Body of pancreas (tissue), 4 donors: Measurements from ENCODE around the gene PLCB1. TPM values are rescaled to one million over a fixed set of nuclear protein-coding genes. Genes with fewer than 3 reads are reported as not detected.
A peak's percentile ranks its signal among the peaks of the same experiment; 100 is the strongest.

Experiments used
- ATAC-seq: fragments of 150-250 bp; one replicate; pipeline ENCODE4 v1.9.1; 2016
- DNase-seq, 4 donors: peaks; one replicate each; pipeline ENCODE4 v3.0.0-alpha.2; 2019
- H3K27ac ChIP-seq, 4 donors: fragments of 200-600 bp; sonication (generic); 1 replicate in 3 of 4; 2 replicates in 1 of 4; pipeline versions ENCODE4 v1.5.1 to v1.6.1; 2016 to 2019; ENCODE audit warnings: mild to moderate bottlenecking in 1 of 4, mixed read lengths in 1 of 4, moderate library complexity in 1 of 4
- H3K27me3 ChIP-seq, 2 donors: fragments of 200-600 bp; sonication (generic); one replicate each; pipeline ENCODE4 v1.6.0; 2016; ENCODE audit warnings: mild to moderate bottlenecking in 1 of 2
- H3K36me3 ChIP-seq, 2 donors: fragments of 200-600 bp; sonication (generic); replicated peaks in 1 of 2; 2 replicates each; pipeline ENCODE4 v1.5.1; 2016; ENCODE audit warnings: low read depth in 2 of 2; ENCODE audit not compliant: insufficient read depth in 1 of 2
- H3K4me1 ChIP-seq: fragments of 200-600 bp; sonication (generic); one replicate; pipeline ENCODE4 v1.6.0; 2016
- H3K4me3 ChIP-seq, 2 donors: fragments of 200-600 bp; sonication (generic); 1 replicate in 1 of 2; 2 replicates in 1 of 2; pipeline ENCODE4 v1.5.1; 2016 to 2019
- H3K9me3 ChIP-seq, 3 donors: fragments of 200-600 bp; sonication (generic); 1 replicate in 2 of 3; 2 replicates in 1 of 3; pipeline ENCODE4 v1.5.1; 2016
- CTCF ChIP-seq, 7 experiments: fragments of 450-650 bp in 4 of 7; fragments of 200-600 bp in 3 of 7; sonication (generic) in 3 of 7; IDR thresholded peaks; one replicate each; pipeline ENCODE4 v1.5.1; 2016 to 2019; ENCODE audit warnings: antibody characterized with exemption in 7 of 7
- POLR2A ChIP-seq, 3 donors: fragments of 450-650 bp; IDR thresholded peaks; one replicate each; pipeline ENCODE4 v1.6.1; 2016; ENCODE audit warnings: antibody characterized with exemption in 3 of 3, mild to moderate bottlenecking in 2 of 3
- WGBS, 2 donors: methylation state at CpG; one replicate each; pipeline ENCODE4 v1.1.5; 2017; 5-methylcytosine and 5-hydroxymethylcytosine counted together
- intact Hi-C: fragments of 100-400 bp; cut with DNase I; formaldehyde crosslinking; loops from one replicate; pipeline ENCODE4 v1.15.1; 2023
- total RNA-seq, 2 donors: library from RNA; depleted of rRNA; stranded (reverse); fragments of >200 nt; gene quantifications; one replicate each; pipeline ENCODE4 v1.1.0, GENCODE V29; 2016

PLCB1 gene
- total RNA-seq, 2 donors from 2014 or later = 32.9 to 46.1 TPM

- Histone ChIP-seq H3K4me3 (no peak overlapping the region), H3K27ac (peak overlapping the region; percentile 27 to 72 (median 66)), H3K36me3 (no peaks in the 10 kb centered on the region), H3K4me1 (peaks cover 80% of the 10 kb centered on the region), H3K27me3 (no peaks in the 10 kb centered on the region), H3K9me3 (no peaks in the 10 kb centered on the region)
- peak; percentile 86 for ATAC-seq
- peak in 3 of 4 donors; percentile 20 to 50 (median 22) for DNase-seq
- TF ChIP-seq POLR2A (IDR thresholded peaks at IDR 0.05) (peak in 2 of 3 donors; percentile 7 to 16), CTCF (IDR thresholded peaks at IDR 0.05) (no peak)
- intact Hi-C loops = no loop called here
Measured at GRCh38 chr20:8231038-8231437, 99.0 kb downstream of the PLCB1 start.

- H3K27me3 ChIP-seq = no peaks in the 10 kb centered on the region
- intact Hi-C loops = no loop called here
- no peak for DNase-seq
- WGBS, 2 donors = 68 to 73% methylated on average over 3 of the region's 3 CpGs
- H3K4me1 ChIP-seq = peaks cover 67% of the 10 kb centered on the region
- peak overlapping the region in 1 of 4 donors; percentile 30 for H3K27ac ChIP-seq
- no peak overlapping the region for H3K4me3 ChIP-seq
- H3K9me3 ChIP-seq = no peaks in the 10 kb centered on the region
- no peaks in the 10 kb centered on the region for H3K36me3 ChIP-seq
- no peak for ATAC-seq
- TF ChIP-seq CTCF (IDR thresholded peaks at IDR 0.05) = no peak
- no peak for TF ChIP-seq POLR2A (IDR thresholded peaks at IDR 0.05)
Measured at GRCh38 chr20:8232332-8232731, 100.3 kb downstream of the PLCB1 start.

GRCh38 chr20:8234580-8234979, 102.5 kb downstream of the PLCB1 start:
- no peak overlapping the region for H3K4me3 ChIP-seq
- no peak overlapping the region for H3K27ac ChIP-seq
- peaks cover 51% of the 10 kb centered on the region for H3K4me1 ChIP-seq
- no peaks in the 10 kb centered on the region for H3K9me3 ChIP-seq
- TF ChIP-seq CTCF (IDR thresholded peaks at IDR 0.05) (no peak), POLR2A (IDR thresholded peaks at IDR 0.05) (no peak)
- H3K27me3 ChIP-seq = no peaks in the 10 kb centered on the region
- ATAC-seq (no peak), DNase-seq (no peak)
- no peaks in the 10 kb centered on the region for H3K36me3 ChIP-seq
- WGBS, 2 donors = 67 to 75% methylated on average over 2 of the region's 2 CpGs
- intact Hi-C loops = no loop called here

GRCh38 chr20:8242066-8242465, 110.0 kb downstream of the PLCB1 start:
- H3K36me3 ChIP-seq = no peaks in the 10 kb centered on the region
- H3K27me3 ChIP-seq = no peaks in the 10 kb centered on the region
- ATAC-seq (no peak), DNase-seq (no peak)
- WGBS, 2 donors = 63 to 72% methylated on average over 2 of the region's 2 CpGs
- H3K27ac ChIP-seq = no peak overlapping the region
- TF ChIP-seq POLR2A (IDR thresholded peaks at IDR 0.05) = no peak
- no peak for TF ChIP-seq CTCF (IDR thresholded peaks at IDR 0.05)
- intact Hi-C loops = no loop called here
- no peaks in the 10 kb centered on the region for H3K9me3 ChIP-seq
- H3K4me3 ChIP-seq = no peak overlapping the region
- H3K4me1 ChIP-seq = peaks cover 26% of the 10 kb centered on the region
